ENCODE measurements around the gene ERC2. TPM values are rescaled to one million over a fixed set of nuclear protein-coding genes. Genes with fewer than 3 reads are reported as not detected.

The ERC2 gene
- total and polyA plus RNA-seq, 2 of the 8 experiments (the other 6 are each of a cell fraction or from before 2014, with no cell fraction given) = 16.4 to 22.8 TPM

- Histone ChIP-seq H3K14ac (ENCODE audit: insufficient read length) (no peak overlapping the region), H3K4me2 (ENCODE audit: insufficient read depth in 1 of 2, low read depth in 2 of 2, low read length in 2 of 2) (no peak overlapping the region), H3K23me2 (ENCODE audit: low read depth, low read length) (no peaks in the 10 kb centered on the region), H3K9ac (replicated peaks in 1 of 4; ENCODE audit: extremely low read depth in 1 of 4, low read depth in 3 of 4, low read length in 3 of 4) (no peak overlapping the region), H3K18ac (ENCODE audit: extremely low read depth, low read length) (no peak overlapping the region), H3K23ac (ENCODE audit: insufficient read length) (no peak overlapping the region), H3K4me3 (ENCODE audit: extremely low read depth in 1 of 4, insufficient read depth in 2 of 4, low read depth in 3 of 4, low read length in 4 of 4) (no peak overlapping the region), H4K8ac (ENCODE audit: extremely low read depth, insufficient read depth, low read length) (no peak overlapping the region), H3K36me3 (ENCODE audit: control insufficient read depth in 2 of 4, insufficient read depth in 4 of 4, low read length in 3 of 4) (no peaks in the 10 kb centered on the region), H3K4me1 (replicated peaks in 1 of 4; ENCODE audit: control insufficient read depth in 3 of 4, insufficient read depth in 4 of 4, low read length in 3 of 4) (no peaks in the 10 kb centered on the region), H4K91ac (replicated peaks; ENCODE audit: insufficient read length, low read length) (no peak overlapping the region), H3K9me3 (ENCODE audit: insufficient read depth in 2 of 2, low read depth in 1 of 2, low read length in 1 of 2) (no peaks in the 10 kb centered on the region), H4K5ac (ENCODE audit: insufficient read length, low read depth, low read length) (no peak overlapping the region), H2BK120ac (replicated peaks; ENCODE audit: low read depth, low read length) (no peak overlapping the region), H2AFZ (ENCODE audit: low read length) (no peak overlapping the region), H2BK20ac (ENCODE audit: low read length) (no peak overlapping the region), H4K20me1 (replicated peaks in 1 of 2; ENCODE audit: control insufficient read depth in 1 of 2, insufficient read depth in 2 of 2, low read length in 2 of 2) (no peaks in the 10 kb centered on the region), H3K27ac (ENCODE audit: low read depth, low read length) (no peak overlapping the region), H2BK15ac (ENCODE audit: low read length) (no peak overlapping the region), H3K4ac (replicated peaks; ENCODE audit: insufficient read length, low read depth, low read length) (no peak overlapping the region), H3K79me1 (ENCODE audit: low read depth, low read length) (no peaks in the 10 kb centered on the region), H3K27me3 (replicated peaks in 1 of 4; ENCODE audit: control insufficient read depth in 3 of 4, extremely low read depth in 1 of 4, insufficient read depth in 3 of 4, low read length in 3 of 4) (no peaks in the 10 kb centered on the region), H2BK5ac (ENCODE audit: low read depth, low read length) (no peak overlapping the region), H3K56ac (replicated peaks; ENCODE audit: insufficient read length, low read depth, low read length) (no peak overlapping the region), H3K79me2 (ENCODE audit: control insufficient read depth in 1 of 2, insufficient read depth in 2 of 2, low read length in 2 of 2) (no peaks in the 10 kb centered on the region), H2AK5ac (ENCODE audit: low read depth, low read length) (no peak overlapping the region), H2BK12ac (ENCODE audit: low read depth, low read length) (no peak overlapping the region)
- 88% methylated on average over 2 of the region's 2 CpGs; no CpG with 5 or more reads in 1 of the 2 experiments for WGBS, 2 experiments (ENCODE audit: extremely low coverage in 1 of 2, insufficient coverage in 1 of 2, insufficient read length in 1 of 2, insufficient replicate concordance in 2 of 2, low coverage in 1 of 2, low lambda C conversion rate in 2 of 2, missing lambda C conversion rate in 1 of 2)
- DNase-seq (ENCODE audit: low read depth in 1 of 2, low spot score in 2 of 2) (no peak), FAIRE-seq (no peak)
- ChIA-PET POLR2A (ENCODE audit: partially characterized antibody) (no interaction called here), CTCF (ENCODE audit: partially characterized antibody) (interaction anchor here (0.6 kb wide), 1 partner anchor 928 kb away, joined by 3 read pairs; no protein-coding TSS in a partner anchor)
Observed at GRCh38 chr3:56076746-56077145, 391.5 kb downstream of the ERC2 start.

Data from H1 (cell line).